ENCODE measurements around the gene TIFAB.

DNA sequence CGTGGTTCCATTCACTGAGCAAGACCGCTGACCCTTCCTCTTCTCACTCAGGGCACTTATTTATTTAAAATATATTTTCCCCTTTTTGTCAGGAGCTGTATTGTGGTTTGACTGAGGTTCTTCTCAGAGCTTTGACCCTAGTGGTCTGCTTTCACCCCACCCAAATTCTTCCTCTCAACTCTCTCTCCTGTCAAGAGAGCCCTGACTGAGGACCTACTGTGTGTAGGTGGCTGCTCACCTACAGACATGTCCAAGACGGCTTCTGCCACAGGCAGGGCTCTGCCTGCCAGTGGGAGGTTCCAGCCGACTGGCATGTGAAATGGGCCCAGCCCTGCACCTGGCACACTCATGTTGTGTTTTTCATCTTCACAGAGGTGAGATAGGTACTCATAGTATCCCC lies 10.2 kb downstream of the TIFAB start:
- TF ChIP-seq POLR2AphosphoS5 (IDR thresholded peaks at IDR 0.05): no peak
- TF ChIP-seq EZH2 (IDR thresholded peaks at IDR 0.05; ENCODE audit: borderline replicate concordance, insufficient read depth, low read length, poor library complexity, severe bottlenecking): no peak
- TF ChIP-seq, protein P1, sequence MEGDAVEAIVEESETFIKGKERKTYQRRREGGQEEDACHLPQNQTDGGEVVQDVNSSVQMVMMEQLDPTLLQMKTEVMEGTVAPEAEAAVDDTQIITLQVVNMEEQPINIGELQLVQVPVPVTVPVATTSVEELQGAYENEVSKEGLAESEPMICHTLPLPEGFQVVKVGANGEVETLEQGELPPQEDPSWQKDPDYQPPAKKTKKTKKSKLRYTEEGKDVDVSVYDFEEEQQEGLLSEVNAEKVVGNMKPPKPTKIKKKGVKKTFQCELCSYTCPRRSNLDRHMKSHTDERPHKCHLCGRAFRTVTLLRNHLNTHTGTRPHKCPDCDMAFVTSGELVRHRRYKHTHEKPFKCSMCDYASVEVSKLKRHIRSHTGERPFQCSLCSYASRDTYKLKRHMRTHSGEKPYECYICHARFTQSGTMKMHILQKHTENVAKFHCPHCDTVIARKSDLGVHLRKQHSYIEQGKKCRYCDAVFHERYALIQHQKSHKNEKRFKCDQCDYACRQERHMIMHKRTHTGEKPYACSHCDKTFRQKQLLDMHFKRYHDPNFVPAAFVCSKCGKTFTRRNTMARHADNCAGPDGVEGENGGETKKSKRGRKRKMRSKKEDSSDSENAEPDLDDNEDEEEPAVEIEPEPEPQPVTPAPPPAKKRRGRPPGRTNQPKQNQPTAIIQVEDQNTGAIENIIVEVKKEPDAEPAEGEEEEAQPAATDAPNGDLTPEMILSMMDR (IDR thresholded peaks at IDR 0.05; ENCODE audit: poor library complexity, severe bottlenecking): no peak
- TF ChIP-seq MXI1 (conservative IDR thresholded peaks at IDR 0.05; ENCODE audit: poor library complexity, severe bottlenecking): no peak
- no peak for TF ChIP-seq RAD21 (conservative IDR thresholded peaks at IDR 0.05)

Measured in neural cell (in vitro differentiated cells).